Uterus (tissue), 2 donors: ENCODE data around the gene KDM6A.

Source experiments
- POLR2A ChIP-seq, 2 donors: fragments of 450-650 bp; IDR thresholded peaks; one replicate each; pipeline ENCODE4 v1.6.1; 2016; ENCODE audit warnings: antibody characterized with exemption in 2 of 2, mild to moderate bottlenecking in 1 of 2, moderate library complexity in 1 of 2
- TF ChIP-seq, protein P1 (sequence below), 4 experiments: fragments of 200-600 bp in 2 of 4; fragments of 450-650 bp in 2 of 4; sonication (generic) in 2 of 4; IDR thresholded peaks; one replicate each; pipeline ENCODE4 v1.5.1; 2016 to 2019; ENCODE audit warnings: antibody characterized with exemption in 4 of 4, mild to moderate bottlenecking in 2 of 4, moderate library complexity in 1 of 4

DNA sequence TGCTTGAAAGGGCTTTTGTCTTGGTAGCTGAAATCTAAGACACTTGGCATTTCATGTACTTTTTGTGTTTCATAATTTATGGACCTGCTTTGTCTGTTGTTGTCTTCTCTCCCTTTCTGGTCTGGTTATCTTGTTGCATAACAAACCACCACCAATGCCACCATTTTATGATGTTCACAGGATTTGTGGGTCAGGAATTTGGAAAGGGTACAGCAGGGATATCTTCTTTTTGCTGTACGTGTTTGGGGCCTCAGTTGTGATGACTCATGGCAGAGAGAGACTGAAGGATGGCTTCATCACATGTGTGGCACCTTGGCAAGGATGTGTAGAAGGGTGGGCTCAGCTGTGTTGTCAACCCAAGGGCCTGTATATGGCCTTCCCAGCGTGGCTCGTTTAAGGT, 35.2 kb downstream of the KDM6A start:
- TF ChIP-seq, protein P1, sequence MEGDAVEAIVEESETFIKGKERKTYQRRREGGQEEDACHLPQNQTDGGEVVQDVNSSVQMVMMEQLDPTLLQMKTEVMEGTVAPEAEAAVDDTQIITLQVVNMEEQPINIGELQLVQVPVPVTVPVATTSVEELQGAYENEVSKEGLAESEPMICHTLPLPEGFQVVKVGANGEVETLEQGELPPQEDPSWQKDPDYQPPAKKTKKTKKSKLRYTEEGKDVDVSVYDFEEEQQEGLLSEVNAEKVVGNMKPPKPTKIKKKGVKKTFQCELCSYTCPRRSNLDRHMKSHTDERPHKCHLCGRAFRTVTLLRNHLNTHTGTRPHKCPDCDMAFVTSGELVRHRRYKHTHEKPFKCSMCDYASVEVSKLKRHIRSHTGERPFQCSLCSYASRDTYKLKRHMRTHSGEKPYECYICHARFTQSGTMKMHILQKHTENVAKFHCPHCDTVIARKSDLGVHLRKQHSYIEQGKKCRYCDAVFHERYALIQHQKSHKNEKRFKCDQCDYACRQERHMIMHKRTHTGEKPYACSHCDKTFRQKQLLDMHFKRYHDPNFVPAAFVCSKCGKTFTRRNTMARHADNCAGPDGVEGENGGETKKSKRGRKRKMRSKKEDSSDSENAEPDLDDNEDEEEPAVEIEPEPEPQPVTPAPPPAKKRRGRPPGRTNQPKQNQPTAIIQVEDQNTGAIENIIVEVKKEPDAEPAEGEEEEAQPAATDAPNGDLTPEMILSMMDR (IDR thresholded peaks at IDR 0.05) = no peak
- no peak for TF ChIP-seq POLR2A (IDR thresholded peaks at IDR 0.05)
